H1 (cell line): ENCODE measurements around the gene SARNP.

Experiments
- ASH2L ChIP-seq: fragments of 200-600, 300-600 bp; sonication (generic); IDR thresholded peaks from one replicate; pipeline ENCODE4 v1.7.1; 2017; ENCODE audit warnings: low read length
- EP300 ChIP-seq, 2 experiments: IDR thresholded peaks; 1 replicate in 1 of 2; 2 replicates in 1 of 2; pipeline ENCODE4 v1.6.1; 2011 to 2012; ENCODE audit warnings: low read depth in 2 of 2, low read length in 2 of 2, mild to moderate bottlenecking in 2 of 2, borderline replicate concordance in 1 of 2, inconsistent platforms in 1 of 2, moderate library complexity in 1 of 2
- HDAC2 ChIP-seq, 2 experiments: fragments of 300-600 bp in 1 of 2; sonication (generic) in 1 of 2; IDR thresholded peaks; 2 replicates each; pipeline ENCODE4 v1.6.1; 2011 to 2012; ENCODE audit warnings: low read depth in 2 of 2, low read length in 2 of 2, mild to moderate bottlenecking in 2 of 2, moderate library complexity in 2 of 2, borderline replicate concordance in 1 of 2, inconsistent platforms in 1 of 2
- MAFK ChIP-seq: IDR thresholded peaks from 2 replicates; pipeline ENCODE4 v1.6.1; 2012; ENCODE audit warnings: low read depth, mild to moderate bottlenecking, improper control_type of control experiment, low read length
- POLR2A ChIP-seq, 2 experiments: IDR thresholded peaks; 1 replicate in 1 of 2; 2 replicates in 1 of 2; pipeline ENCODE4 v1.6.1; 2011; ENCODE audit warnings: low read depth in 2 of 2, low read length in 2 of 2, mild to moderate bottlenecking in 2 of 2; ENCODE audit errors: control extremely low read depth in 1 of 2
- SUZ12 ChIP-seq: fragments of 200-600 bp; sonication (generic); IDR thresholded peaks from 2 replicates; pipeline ENCODE4 v1.6.1; 2012; ENCODE audit warnings: mild to moderate bottlenecking, inconsistent platforms, low read length, moderate library complexity, mixed read lengths
- TAF7 ChIP-seq: optimal IDR thresholded peaks from 2 replicates; pipeline ENCODE3; 2011; ENCODE audit warnings: low read depth, mild to moderate bottlenecking, inconsistent platforms, low read length, moderate library complexity, borderline replicate concordance
- TBP ChIP-seq: IDR thresholded peaks from 2 replicates; pipeline ENCODE4 v1.6.1; 2011; ENCODE audit warnings: low read depth, low read length, improper control_type of control experiment
- ZNF274 ChIP-seq: IDR thresholded peaks from 2 replicates; pipeline ENCODE4 v1.7.0; 2012; ENCODE audit warnings: low read length, borderline replicate concordance; ENCODE audit errors: extremely low read depth
- TF ChIP-seq, protein P1 (sequence below), 3 experiments: IDR thresholded peaks; 1 replicate in 2 of 3; 2 replicates in 1 of 3; pipeline versions ENCODE4 v1.5.1 to v1.6.1; 2011; ENCODE audit warnings: low read length in 3 of 3, mild to moderate bottlenecking in 3 of 3, inconsistent platforms in 2 of 3, low read depth in 1 of 3, moderate library complexity in 1 of 3; ENCODE audit not compliant: insufficient read depth in 1 of 3; ENCODE audit errors: control extremely low read depth in 1 of 3

DNA sequence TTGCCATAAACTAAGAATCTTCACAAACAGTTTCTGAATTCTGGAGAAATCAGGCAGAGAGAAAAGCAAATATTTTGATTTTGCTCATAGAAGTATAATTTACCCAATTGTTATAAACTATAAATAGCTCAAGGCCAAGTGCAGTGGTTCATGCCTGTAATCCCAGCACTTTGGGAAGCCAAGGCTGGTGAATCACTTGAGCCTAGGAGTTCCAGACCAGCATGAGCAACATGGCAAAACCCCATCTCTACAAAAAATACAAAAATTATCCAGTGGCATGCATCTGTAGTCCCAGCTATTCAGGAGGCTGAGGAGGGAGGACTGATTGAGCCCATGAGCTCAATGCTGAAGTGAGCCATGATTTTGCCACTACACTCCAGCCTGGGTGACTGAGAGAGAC, 44.8 kb upstream of the SARNP start:
- TF ChIP-seq, protein P1, sequence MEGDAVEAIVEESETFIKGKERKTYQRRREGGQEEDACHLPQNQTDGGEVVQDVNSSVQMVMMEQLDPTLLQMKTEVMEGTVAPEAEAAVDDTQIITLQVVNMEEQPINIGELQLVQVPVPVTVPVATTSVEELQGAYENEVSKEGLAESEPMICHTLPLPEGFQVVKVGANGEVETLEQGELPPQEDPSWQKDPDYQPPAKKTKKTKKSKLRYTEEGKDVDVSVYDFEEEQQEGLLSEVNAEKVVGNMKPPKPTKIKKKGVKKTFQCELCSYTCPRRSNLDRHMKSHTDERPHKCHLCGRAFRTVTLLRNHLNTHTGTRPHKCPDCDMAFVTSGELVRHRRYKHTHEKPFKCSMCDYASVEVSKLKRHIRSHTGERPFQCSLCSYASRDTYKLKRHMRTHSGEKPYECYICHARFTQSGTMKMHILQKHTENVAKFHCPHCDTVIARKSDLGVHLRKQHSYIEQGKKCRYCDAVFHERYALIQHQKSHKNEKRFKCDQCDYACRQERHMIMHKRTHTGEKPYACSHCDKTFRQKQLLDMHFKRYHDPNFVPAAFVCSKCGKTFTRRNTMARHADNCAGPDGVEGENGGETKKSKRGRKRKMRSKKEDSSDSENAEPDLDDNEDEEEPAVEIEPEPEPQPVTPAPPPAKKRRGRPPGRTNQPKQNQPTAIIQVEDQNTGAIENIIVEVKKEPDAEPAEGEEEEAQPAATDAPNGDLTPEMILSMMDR (IDR thresholded peaks at IDR 0.05; ENCODE audit: control extremely low read depth in 1 of 3, insufficient read depth in 1 of 3, low read depth in 1 of 3, low read length in 3 of 3) = no peak
- TF ChIP-seq EP300 (IDR thresholded peaks at IDR 0.05; ENCODE audit: borderline replicate concordance in 1 of 2, low read depth in 2 of 2, low read length in 2 of 2) = no peak
- no peak for TF ChIP-seq MAFK
- TF ChIP-seq SUZ12 = no peak
- TF ChIP-seq TAF7 = no peak
- TF ChIP-seq ASH2L = no peak
- TF ChIP-seq TBP = no peak
- TF ChIP-seq HDAC2 (IDR thresholded peaks at IDR 0.05; ENCODE audit: borderline replicate concordance in 1 of 2, low read depth in 2 of 2, low read length in 2 of 2) = no peak
- no peak for TF ChIP-seq POLR2A (IDR thresholded peaks at IDR 0.05; ENCODE audit: control extremely low read depth in 1 of 2, low read depth in 2 of 2, low read length in 2 of 2)
- TF ChIP-seq ZNF274 = no peak
